GM23248 (cell line): ENCODE measurements around the gene ACAA1. TPM values are rescaled to one million over a fixed set of nuclear protein-coding genes. Genes with fewer than 3 reads are reported as not detected.

Experiments
- DNase-seq: peaks from one replicate; pipeline ENCODE4 v3.0.0-alpha.2; 2015
- H2AFZ ChIP-seq: fragments of 200-600 bp; sonication (generic); 2 replicates; pipeline ENCODE4 v1.6.1; 2016; ENCODE audit warnings: antibody characterized with exemption
- H3F3A ChIP-seq: fragments of 200-600 bp; sonication (generic); 2 replicates; pipeline ENCODE4 v1.6.1; 2016; ENCODE audit warnings: mild to moderate bottlenecking, antibody characterized with exemption, mixed run types; ENCODE audit not compliant: insufficient read depth
- H3K27ac ChIP-seq: fragments of 200-600 bp; sonication (generic); 2 replicates; pipeline ENCODE4 v1.5.1; 2016; ENCODE audit warnings: mild to moderate bottlenecking
- H3K27me3 ChIP-seq: fragments of 200-600 bp; sonication (generic); replicated peaks from 2 replicates; pipeline ENCODE4 v1.6.1; 2016; ENCODE audit warnings: mild to moderate bottlenecking; ENCODE audit not compliant: insufficient read depth
- H3K36me3 ChIP-seq: fragments of 200-600 bp; sonication (generic); 2 replicates; pipeline ENCODE4 v1.6.1; 2016; ENCODE audit warnings: low read depth, mild to moderate bottlenecking
- H3K4me1 ChIP-seq: fragments of 200-600 bp; sonication (generic); 2 replicates; pipeline ENCODE4 v1.6.1; 2016; ENCODE audit warnings: mild to moderate bottlenecking; ENCODE audit not compliant: insufficient read depth
- H3K4me2 ChIP-seq: fragments of 200-600 bp; sonication (generic); one replicate; pipeline ENCODE4 v1.6.1; 2016; ENCODE audit warnings: mild to moderate bottlenecking; ENCODE audit not compliant: unreplicated experiment
- H3K4me3 ChIP-seq: fragments of 200-600 bp; sonication (generic); 2 replicates; pipeline ENCODE4 v1.5.1; 2016; ENCODE audit warnings: mild to moderate bottlenecking
- H3K79me2 ChIP-seq: fragments of 200-600 bp; sonication (generic); 2 replicates; pipeline ENCODE4 v1.6.1; 2016; ENCODE audit warnings: mild to moderate bottlenecking; ENCODE audit not compliant: insufficient read depth
- H3K9ac ChIP-seq: fragments of 200-600 bp; sonication (generic); 2 replicates; pipeline ENCODE4 v1.6.1; 2016; ENCODE audit warnings: mild to moderate bottlenecking
- H3K9me2 ChIP-seq: fragments of 200-600 bp; sonication (generic); 2 replicates; pipeline ENCODE4 v1.6.1; 2016; ENCODE audit warnings: mixed run types, mild to moderate bottlenecking, moderate library complexity; ENCODE audit not compliant: insufficient read depth
- H3K9me3 ChIP-seq: fragments of 200-600 bp; sonication (generic); one replicate; pipeline ENCODE4 v1.6.1; 2017; ENCODE audit warnings: low read depth
- H4K20me1 ChIP-seq: fragments of 200-600 bp; sonication (generic); 2 replicates; pipeline ENCODE4 v1.6.0; 2016; ENCODE audit not compliant: insufficient read depth
- EZH2 ChIP-seq: fragments of 200-600 bp; sonication (generic); IDR thresholded peaks from 2 replicates; pipeline ENCODE4 v1.6.1; 2018; ENCODE audit warnings: antibody characterized with exemption, mild to moderate bottlenecking; ENCODE audit not compliant: insufficient read depth, poor library complexity, severe bottlenecking
- EZH2phosphoT487 ChIP-seq: fragments of 200-600 bp; sonication (generic); IDR thresholded peaks from 2 replicates; pipeline ENCODE4 v1.6.1; 2018; ENCODE audit warnings: antibody characterized with exemption, moderate library complexity, mild to moderate bottlenecking, low read depth; ENCODE audit not compliant: insufficient read depth
- WGBS, 2 experiments: methylation state at CpG; one replicate each; pipeline ENCODE4 v1.1.6; 2015 to 2017; ENCODE audit warnings: low lambda C conversion rate in 2 of 2, low coverage in 1 of 2; ENCODE audit errors: missing lambda C conversion rate in 2 of 2; 5-methylcytosine and 5-hydroxymethylcytosine counted together
- in situ Hi-C: fragments of 300-500 bp; cut with MboI; formaldehyde crosslinking; loops from 2 replicates; pipeline ENCODE4 v1.15.0; 2020
- polyA plus RNA-seq: library from polyadenylated mRNA; unstranded; fragments of >200 nt; fragmentation: Nextera tagmentation; extraction: Ambion mirVana; gene quantifications from 2 replicates; pipeline ENCODE4 v1.2.1, GENCODE V29; 2016
- total RNA-seq: library from RNA; depleted of rRNA; stranded (reverse); fragments of >200 nt; shearing (Covaris generic); gene quantifications from 2 replicates; pipeline ENCODE4 v1.2.3, GENCODE V29; 2014

The ACAA1 gene
- total and polyA plus RNA-seq, 2 experiments from 2014 or later, result 32.9 to 50.5 TPM

- Histone ChIP-seq H4K20me1 (no peaks in the 10 kb centered on the region), H3K27ac (no peak overlapping the region), H3K4me2 (no peak overlapping the region), H3K9ac (no peak overlapping the region), H2AFZ (no peak overlapping the region), H3K4me1 (no peaks in the 10 kb centered on the region), H3F3A (no peaks in the 10 kb centered on the region), H3K79me2 (no peaks in the 10 kb centered on the region), H3K9me2 (no peaks in the 10 kb centered on the region), H3K27me3 (no peaks in the 10 kb centered on the region), H3K36me3 (peaks cover 11% of the 10 kb centered on the region; the same call in 1 of the 2 replicates), H3K9me3 (no peaks in the 10 kb centered on the region), H3K4me3 (no peak overlapping the region)
- WGBS, 2 experiments, result 88 to 93% methylated on average over 11 of the region's 11 CpGs
- in situ Hi-C loops, result loop anchor here (25.0 kb wide), 1 partner anchor 366 kb away; the partner anchor contains the start of gene EXOG
- TF ChIP-seq EZH2phosphoT487 (no peak), EZH2 (no peak)
- DNase-seq, result no peak
Observed at GRCh38 chr3:38120693-38121450, 16.1 kb downstream of the ACAA1 start.

- Histone ChIP-seq H3K4me3 (no peak overlapping the region), H3K9me2 (no peaks in the 10 kb centered on the region), H2AFZ (no peak overlapping the region), H3K4me1 (no peaks in the 10 kb centered on the region), H3K27ac (no peak overlapping the region), H3K4me2 (no peak overlapping the region), H3K9ac (no peak overlapping the region), H3K36me3 (peaks cover 9% of the 10 kb centered on the region; the same call in 1 of the 2 replicates), H4K20me1 (no peaks in the 10 kb centered on the region), H3K79me2 (no peaks in the 10 kb centered on the region), H3K27me3 (no peaks in the 10 kb centered on the region), H3K9me3 (no peaks in the 10 kb centered on the region), H3F3A (no peaks in the 10 kb centered on the region)
- in situ Hi-C loops, result loop anchor here (25.0 kb wide), 1 partner anchor 367 kb away; the partner anchor contains the start of gene EXOG
- no peak for DNase-seq
- TF ChIP-seq EZH2 (no peak), EZH2phosphoT487 (no peak)
- 80 to 83% methylated on average over 7 of the region's 7 CpGs for WGBS, 2 experiments
Observed at GRCh38 chr3:38119821-38120692, 16.9 kb downstream of the ACAA1 start.

- Histone ChIP-seq H3K9me2 (no peaks in the 10 kb centered on the region), H3K9ac (no peak overlapping the region), H4K20me1 (no peaks in the 10 kb centered on the region), H2AFZ (no peak overlapping the region), H3K36me3 (0 out of 2 replicates have a peak, but pooled peaks cover under 1% of the 10 kb centered on the region), H3K79me2 (no peaks in the 10 kb centered on the region), H3K4me1 (no peaks in the 10 kb centered on the region), H3K4me3 (no peak overlapping the region), H3K9me3 (no peaks in the 10 kb centered on the region), H3K27me3 (no peaks in the 10 kb centered on the region), H3K27ac (no peak overlapping the region), H3K4me2 (no peak overlapping the region), H3F3A (no peaks in the 10 kb centered on the region)
- WGBS, 2 experiments, result 100% methylated on average over 1 of the region's 1 CpG
- no peak for TF ChIP-seq EZH2
- TF ChIP-seq EZH2phosphoT487, result no peak
- in situ Hi-C loops, result loop anchor here (25.0 kb wide), 1 partner anchor 368 kb away; the partner anchor contains the start of gene EXOG
- no peak for DNase-seq
Observed at GRCh38 chr3:38119248-38119544, 17.7 kb downstream of the ACAA1 start.

GRCh38 chr3:38118421-38119247 is 18.3 kb downstream of the ACAA1 start:
- no peaks in the 10 kb centered on the region for H3K27me3 ChIP-seq
- H3F3A ChIP-seq, result no peaks in the 10 kb centered on the region
- no peaks in the 10 kb centered on the region for H3K79me2 ChIP-seq
- H2AFZ ChIP-seq, result no peak overlapping the region
- H3K27ac ChIP-seq, result no peak overlapping the region
- no peak overlapping the region for H3K4me2 ChIP-seq
- WGBS, 2 experiments, result 86% methylated on average over 13 of the region's 13 CpGs
- no peak overlapping the region for H3K9ac ChIP-seq
- H3K36me3 ChIP-seq, result no peaks in the 10 kb centered on the region
- in situ Hi-C loops, result loop anchor here (25.0 kb wide), 1 partner anchor 369 kb away; the partner anchor contains the start of gene EXOG
- no peaks in the 10 kb centered on the region for H3K4me1 ChIP-seq
- H3K9me3 ChIP-seq, result no peaks in the 10 kb centered on the region
- no peak for DNase-seq
- no peaks in the 10 kb centered on the region for H3K9me2 ChIP-seq
- TF ChIP-seq EZH2phosphoT487, result no peak
- TF ChIP-seq EZH2, result no peak
- H3K4me3 ChIP-seq, result no peak overlapping the region
- no peaks in the 10 kb centered on the region for H4K20me1 ChIP-seq
